A549 (cell line): ENCODE results near the gene AMDHD2.

ENCODE experiments used
- BHLHE40 ChIP-seq: IDR thresholded peaks from 2 replicates; pipeline ENCODE4 v1.6.1; 2012; ENCODE audit warnings: low read depth, low read length, inconsistent platforms
- NFE2L2 ChIP-seq: fragments of 150-350 bp; conservative IDR thresholded peaks from 2 replicates; pipeline ENCODE4 v1.6.1; 2014; ENCODE audit warnings: low read length
- POLR2A ChIP-seq: IDR thresholded peaks from 2 replicates; pipeline ENCODE4 v1.6.1; 2012; ENCODE audit warnings: mild to moderate bottlenecking, low read length
- RCOR1 ChIP-seq: fragments of 150-350 bp; IDR thresholded peaks from 2 replicates; pipeline ENCODE4 v1.6.1; 2014; ENCODE audit warnings: antibody characterized with exemption, low read length, low read depth
- ZC3H11A ChIP-seq: fragments of 450-650 bp; IDR thresholded peaks from 2 replicates; pipeline ENCODE4 v1.6.1; 2014; ENCODE audit warnings: antibody characterized with exemption, mild to moderate bottlenecking
- TF ChIP-seq, protein P1 (sequence below): fragments of >200 bp; sonication (Bioruptor Twin); formaldehyde crosslinking; IDR thresholded peaks from 3 replicates; pipeline ENCODE4 v1.5.1; 2016

DNA sequence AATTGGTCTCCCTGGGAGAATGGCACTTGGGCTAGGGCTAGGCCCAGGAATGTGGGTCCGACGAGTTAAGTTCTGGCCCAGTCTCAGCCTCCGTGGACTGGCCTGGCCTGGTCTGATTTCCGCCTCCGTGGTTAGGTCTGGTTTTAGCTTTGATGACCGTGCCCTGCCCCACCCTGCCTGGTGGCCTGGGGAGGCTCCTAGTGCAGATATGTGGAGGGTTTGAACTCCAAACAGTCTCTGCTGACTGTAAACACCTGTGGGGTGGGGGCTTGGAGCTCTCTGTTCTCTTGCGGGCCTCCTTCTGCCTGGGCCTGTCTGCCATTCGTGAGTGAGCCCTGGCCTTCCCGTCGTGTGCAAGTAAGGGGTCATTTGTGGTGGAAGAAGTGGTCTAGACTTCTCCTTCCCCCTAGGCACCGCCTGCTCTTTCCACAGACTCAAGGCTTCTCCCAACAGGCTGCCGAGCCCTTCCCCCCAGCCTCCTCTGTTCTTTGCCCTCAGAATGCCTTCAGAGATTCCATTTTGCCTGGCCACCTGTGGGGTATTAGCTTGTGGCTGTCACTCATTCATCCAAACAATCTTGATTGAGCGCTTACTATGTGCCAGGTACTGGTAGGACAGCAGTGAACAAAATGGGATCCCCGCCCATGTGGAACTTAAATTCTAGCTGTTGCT lies 4.9 kb upstream of the AMDHD2 start:
- TF ChIP-seq ZC3H11A = no peak
- TF ChIP-seq POLR2A = no peak
- no peak for TF ChIP-seq NFE2L2
- TF ChIP-seq RCOR1 = no peak
- TF ChIP-seq BHLHE40 = no peak
- TF ChIP-seq, protein P1, sequence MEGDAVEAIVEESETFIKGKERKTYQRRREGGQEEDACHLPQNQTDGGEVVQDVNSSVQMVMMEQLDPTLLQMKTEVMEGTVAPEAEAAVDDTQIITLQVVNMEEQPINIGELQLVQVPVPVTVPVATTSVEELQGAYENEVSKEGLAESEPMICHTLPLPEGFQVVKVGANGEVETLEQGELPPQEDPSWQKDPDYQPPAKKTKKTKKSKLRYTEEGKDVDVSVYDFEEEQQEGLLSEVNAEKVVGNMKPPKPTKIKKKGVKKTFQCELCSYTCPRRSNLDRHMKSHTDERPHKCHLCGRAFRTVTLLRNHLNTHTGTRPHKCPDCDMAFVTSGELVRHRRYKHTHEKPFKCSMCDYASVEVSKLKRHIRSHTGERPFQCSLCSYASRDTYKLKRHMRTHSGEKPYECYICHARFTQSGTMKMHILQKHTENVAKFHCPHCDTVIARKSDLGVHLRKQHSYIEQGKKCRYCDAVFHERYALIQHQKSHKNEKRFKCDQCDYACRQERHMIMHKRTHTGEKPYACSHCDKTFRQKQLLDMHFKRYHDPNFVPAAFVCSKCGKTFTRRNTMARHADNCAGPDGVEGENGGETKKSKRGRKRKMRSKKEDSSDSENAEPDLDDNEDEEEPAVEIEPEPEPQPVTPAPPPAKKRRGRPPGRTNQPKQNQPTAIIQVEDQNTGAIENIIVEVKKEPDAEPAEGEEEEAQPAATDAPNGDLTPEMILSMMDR = no peak
